ENCODE measurements around the gene AATK. TPM values are rescaled to one million over a fixed set of nuclear protein-coding genes. Genes with fewer than 3 reads are reported as not detected.

AATK gene
- total RNA-seq, 1 experiment from 2014 or later = 4.4 TPM

DNA sequence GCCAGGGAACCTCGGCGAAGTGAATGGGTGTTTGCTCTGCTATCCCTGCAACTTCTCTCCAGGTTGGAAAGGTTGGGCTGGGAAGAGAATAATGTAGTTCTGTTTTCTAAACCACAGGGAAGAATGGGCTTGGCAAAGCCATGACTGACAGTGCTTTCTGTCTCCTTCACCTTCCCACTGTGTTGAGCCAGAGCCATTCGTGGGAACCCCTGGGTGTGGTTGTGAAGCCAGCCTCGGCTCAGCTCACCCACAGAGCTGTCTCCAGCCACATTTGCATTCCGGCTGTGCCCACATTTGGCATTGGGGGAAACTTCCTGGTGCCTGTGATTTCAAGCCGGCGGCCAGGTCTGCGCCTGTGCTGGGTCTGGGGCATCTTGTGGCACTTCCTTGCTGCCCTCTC, 91.1 kb downstream of the AATK start:
- TF ChIP-seq CEBPB (IDR thresholded peaks at IDR 0.05; ENCODE audit: low read depth) = no peak
- no TSS peak for BruUV-seq (replicated peaks)
- Histone ChIP-seq H3K36me3 (ENCODE audit: control insufficient read depth in 1 of 2, insufficient read depth in 2 of 2, low read length in 2 of 2) (peaks cover 5 to 28% of the 10 kb centered on the region in 2 experiments; a peak in 3 of 4 replicates), H2AFZ (ENCODE audit: low read depth, low read length, poor library complexity, severe bottlenecking) (no peak overlapping the region), H3K4me1 (ENCODE audit: control insufficient read depth in 1 of 2, insufficient read depth in 2 of 2, low read length in 2 of 2) (peaks cover 12 to 28% of the 10 kb centered on the region in 2 experiments), H3K27ac (ENCODE audit: low read depth, low read length) (no peak overlapping the region; the same call in 1 of the 2 replicates), H3K79me2 (ENCODE audit: insufficient read depth, low read length) (peaks cover 72% of the 10 kb centered on the region; the same call in 1 of the 2 replicates), H3K9me3 (ENCODE audit: control insufficient read depth in 1 of 2, insufficient read depth in 1 of 2, low read depth in 1 of 2, low read length in 2 of 2) (no peaks in the 10 kb centered on the region), H3K9ac (ENCODE audit: low read length) (no peak overlapping the region), H3K4me2 (ENCODE audit: low read length) (no peak overlapping the region), H3K9me2 (ENCODE audit: insufficient read depth) (no peaks in the 10 kb centered on the region), H3K27me3 (ENCODE audit: insufficient read depth, low read length) (no peaks in the 10 kb centered on the region), H4K20me1 (ENCODE audit: insufficient read depth) (no peaks in the 10 kb centered on the region), H3K4me3 (replicated peaks in 1 of 2; ENCODE audit: low read depth in 1 of 2, low read length in 2 of 2) (no peak overlapping the region)
- DNase-seq (ENCODE audit: low read depth, low spot score) (no peak), ATAC-seq (no peak)
- ChIA-PET RAD21 (ENCODE audit: low non-redundant PET in 1 of 2, low total read pairs in 2 of 2, uncharacterized antibody in 2 of 2, unreplicated experiment in 2 of 2) (no interaction called here), POLR2A (no interaction called here), CTCF (no interaction called here)
- intact Hi-C loops (cut with micrococcal nuclease) = no loop called here

DNA sequence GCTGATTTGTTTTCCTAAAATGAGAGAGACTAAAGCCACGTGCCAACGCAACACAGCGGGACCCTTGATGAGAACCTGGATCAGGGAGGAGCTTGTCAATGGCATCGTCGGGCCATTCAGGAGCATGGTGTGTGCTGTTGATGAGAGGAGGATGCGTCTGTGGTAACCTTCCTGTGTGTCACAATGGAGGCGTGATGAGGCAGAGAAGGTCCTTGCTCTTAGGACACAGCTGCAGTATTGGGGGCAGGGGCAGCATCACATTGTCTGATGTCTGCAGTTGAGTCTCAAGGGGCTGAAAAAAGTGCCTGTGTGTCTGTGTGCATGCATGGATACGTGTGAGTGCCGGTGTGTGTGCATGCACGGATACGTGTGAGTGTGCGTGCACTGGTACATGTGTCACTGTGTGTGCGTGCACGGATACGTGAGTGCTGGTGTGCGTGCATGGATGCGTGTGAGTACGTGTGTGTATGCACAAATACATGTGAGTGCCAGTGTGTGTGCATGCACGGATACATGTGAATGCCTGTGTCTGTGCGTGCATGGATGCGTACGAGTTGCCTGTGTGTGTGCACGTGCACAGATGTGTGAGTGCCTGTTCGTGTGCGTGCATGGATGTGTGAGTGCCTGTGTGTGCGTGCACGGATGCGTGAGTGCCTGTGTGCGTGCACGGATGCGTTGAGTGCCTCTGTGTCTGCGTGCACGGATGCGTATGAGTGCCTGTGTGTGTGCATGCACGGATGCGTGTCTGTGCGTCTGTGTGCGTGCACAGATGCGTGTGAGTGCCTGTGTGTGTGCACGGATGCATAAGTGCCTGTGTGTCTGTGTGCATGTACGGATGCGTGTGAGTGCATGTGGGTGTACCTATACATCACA, 91.8 kb downstream of the AATK start:
- Histone ChIP-seq H3K9ac (ENCODE audit: low read length) (no peak overlapping the region), H3K27me3 (ENCODE audit: insufficient read depth, low read length) (no peaks in the 10 kb centered on the region), H3K9me2 (ENCODE audit: insufficient read depth) (no peaks in the 10 kb centered on the region), H4K20me1 (ENCODE audit: insufficient read depth) (no peaks in the 10 kb centered on the region), H3K9me3 (ENCODE audit: control insufficient read depth in 1 of 2, insufficient read depth in 1 of 2, low read depth in 1 of 2, low read length in 2 of 2) (no peaks in the 10 kb centered on the region), H2AFZ (ENCODE audit: low read depth, low read length, poor library complexity, severe bottlenecking) (no peak overlapping the region), H3K27ac (ENCODE audit: low read depth, low read length) (no peak overlapping the region; the same call in 1 of the 2 replicates), H3K4me2 (ENCODE audit: low read length) (no peak overlapping the region), H3K36me3 (ENCODE audit: control insufficient read depth in 1 of 2, insufficient read depth in 2 of 2, low read length in 2 of 2) (peaks cover 2 to 28% of the 10 kb centered on the region in 2 experiments; a peak in 3 of 4 replicates), H3K4me3 (replicated peaks in 1 of 2; ENCODE audit: low read depth in 1 of 2, low read length in 2 of 2) (no peak overlapping the region), H3K79me2 (ENCODE audit: insufficient read depth, low read length) (peaks cover 69% of the 10 kb centered on the region; the same call in 1 of the 2 replicates), H3K4me1 (ENCODE audit: control insufficient read depth in 1 of 2, insufficient read depth in 2 of 2, low read length in 2 of 2) (peaks cover 12 to 24% of the 10 kb centered on the region in 2 experiments)
- no peak for DNase-seq (ENCODE audit: low read depth, low spot score)
- no peak for ATAC-seq
- intact Hi-C loops (cut with micrococcal nuclease) = no loop called here
- RAD21 ChIA-PET (ENCODE audit: low non-redundant PET in 1 of 2, low total read pairs in 2 of 2, uncharacterized antibody in 2 of 2, unreplicated experiment in 2 of 2) = no interaction called here
- POLR2A ChIA-PET = no interaction called here
- TF ChIP-seq JUND (IDR thresholded peaks at IDR 0.05) (no peak), CBX3 (IDR thresholded peaks at IDR 0.05; ENCODE audit: low read depth) (no peak), ELF1 (IDR thresholded peaks at IDR 0.05; ENCODE audit: borderline replicate concordance, low read depth) (no peak), EZH2 (IDR thresholded peaks at IDR 0.05) (no peak), POLR2AphosphoS5 (IDR thresholded peaks at IDR 0.05; ENCODE audit: low read depth, low read length) (no peak), ZNF274 (IDR thresholded peaks at IDR 0.05; ENCODE audit: low read depth, low read length) (no peak), SRF (IDR thresholded peaks at IDR 0.05; ENCODE audit: low read depth) (no peak), FOSL1 (IDR thresholded peaks at IDR 0.05; ENCODE audit: low read depth) (no peak), POLR2A (IDR thresholded peaks at IDR 0.05; ENCODE audit: borderline replicate concordance, extremely low read depth, insufficient read depth, insufficient read length) (no peak), RAD21 (IDR thresholded peaks at IDR 0.05; ENCODE audit: low read depth) (no peak), ZFX (IDR thresholded peaks at IDR 0.05) (no peak; the same call in 1 of the 2 replicates)
- TF ChIP-seq, protein P1, sequence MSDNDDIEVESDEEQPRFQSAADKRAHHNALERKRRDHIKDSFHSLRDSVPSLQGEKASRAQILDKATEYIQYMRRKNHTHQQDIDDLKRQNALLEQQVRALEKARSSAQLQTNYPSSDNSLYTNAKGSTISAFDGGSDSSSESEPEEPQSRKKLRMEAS (IDR thresholded peaks at IDR 0.05) = no peak
- TF ChIP-seq, protein P2, sequence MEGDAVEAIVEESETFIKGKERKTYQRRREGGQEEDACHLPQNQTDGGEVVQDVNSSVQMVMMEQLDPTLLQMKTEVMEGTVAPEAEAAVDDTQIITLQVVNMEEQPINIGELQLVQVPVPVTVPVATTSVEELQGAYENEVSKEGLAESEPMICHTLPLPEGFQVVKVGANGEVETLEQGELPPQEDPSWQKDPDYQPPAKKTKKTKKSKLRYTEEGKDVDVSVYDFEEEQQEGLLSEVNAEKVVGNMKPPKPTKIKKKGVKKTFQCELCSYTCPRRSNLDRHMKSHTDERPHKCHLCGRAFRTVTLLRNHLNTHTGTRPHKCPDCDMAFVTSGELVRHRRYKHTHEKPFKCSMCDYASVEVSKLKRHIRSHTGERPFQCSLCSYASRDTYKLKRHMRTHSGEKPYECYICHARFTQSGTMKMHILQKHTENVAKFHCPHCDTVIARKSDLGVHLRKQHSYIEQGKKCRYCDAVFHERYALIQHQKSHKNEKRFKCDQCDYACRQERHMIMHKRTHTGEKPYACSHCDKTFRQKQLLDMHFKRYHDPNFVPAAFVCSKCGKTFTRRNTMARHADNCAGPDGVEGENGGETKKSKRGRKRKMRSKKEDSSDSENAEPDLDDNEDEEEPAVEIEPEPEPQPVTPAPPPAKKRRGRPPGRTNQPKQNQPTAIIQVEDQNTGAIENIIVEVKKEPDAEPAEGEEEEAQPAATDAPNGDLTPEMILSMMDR (IDR thresholded peaks at IDR 0.05 in 2 of 3, conservative IDR thresholded peaks at IDR 0.05 in 1 of 3; ENCODE audit: borderline replicate concordance in 1 of 3, insufficient read depth in 1 of 3, low read depth in 2 of 3, low read length in 2 of 3) = no peak
- TF ChIP-seq, protein P3, sequence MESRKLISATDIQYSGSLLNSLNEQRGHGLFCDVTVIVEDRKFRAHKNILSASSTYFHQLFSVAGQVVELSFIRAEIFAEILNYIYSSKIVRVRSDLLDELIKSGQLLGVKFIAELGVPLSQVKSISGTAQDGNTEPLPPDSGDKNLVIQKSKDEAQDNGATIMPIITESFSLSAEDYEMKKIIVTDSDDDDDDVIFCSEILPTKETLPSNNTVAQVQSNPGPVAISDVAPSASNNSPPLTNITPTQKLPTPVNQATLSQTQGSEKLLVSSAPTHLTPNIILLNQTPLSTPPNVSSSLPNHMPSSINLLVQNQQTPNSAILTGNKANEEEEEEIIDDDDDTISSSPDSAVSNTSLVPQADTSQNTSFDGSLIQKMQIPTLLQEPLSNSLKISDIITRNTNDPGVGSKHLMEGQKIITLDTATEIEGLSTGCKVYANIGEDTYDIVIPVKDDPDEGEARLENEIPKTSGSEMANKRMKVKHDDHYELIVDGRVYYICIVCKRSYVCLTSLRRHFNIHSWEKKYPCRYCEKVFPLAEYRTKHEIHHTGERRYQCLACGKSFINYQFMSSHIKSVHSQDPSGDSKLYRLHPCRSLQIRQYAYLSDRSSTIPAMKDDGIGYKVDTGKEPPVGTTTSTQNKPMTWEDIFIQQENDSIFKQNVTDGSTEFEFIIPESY (IDR thresholded peaks at IDR 0.05; ENCODE audit: extremely low read depth, insufficient replicate concordance, low read length) = no peak
- CTCF ChIA-PET = no interaction called here
- BruUV-seq (replicated peaks) = no TSS peak

All from HCT116 (cell line).